ENCODE results near the gene MBP. TPM values are rescaled to one million over a fixed set of nuclear protein-coding genes. Genes with fewer than 3 reads are reported as not detected.

MBP gene
- total and polyA plus RNA-seq, 10 of the 15 experiments (the other 5 are each of a cell fraction or from before 2014, with no cell fraction given), result 12.2 to 67.8 (median 42.1) TPM

- TF ChIP-seq, protein P1, sequence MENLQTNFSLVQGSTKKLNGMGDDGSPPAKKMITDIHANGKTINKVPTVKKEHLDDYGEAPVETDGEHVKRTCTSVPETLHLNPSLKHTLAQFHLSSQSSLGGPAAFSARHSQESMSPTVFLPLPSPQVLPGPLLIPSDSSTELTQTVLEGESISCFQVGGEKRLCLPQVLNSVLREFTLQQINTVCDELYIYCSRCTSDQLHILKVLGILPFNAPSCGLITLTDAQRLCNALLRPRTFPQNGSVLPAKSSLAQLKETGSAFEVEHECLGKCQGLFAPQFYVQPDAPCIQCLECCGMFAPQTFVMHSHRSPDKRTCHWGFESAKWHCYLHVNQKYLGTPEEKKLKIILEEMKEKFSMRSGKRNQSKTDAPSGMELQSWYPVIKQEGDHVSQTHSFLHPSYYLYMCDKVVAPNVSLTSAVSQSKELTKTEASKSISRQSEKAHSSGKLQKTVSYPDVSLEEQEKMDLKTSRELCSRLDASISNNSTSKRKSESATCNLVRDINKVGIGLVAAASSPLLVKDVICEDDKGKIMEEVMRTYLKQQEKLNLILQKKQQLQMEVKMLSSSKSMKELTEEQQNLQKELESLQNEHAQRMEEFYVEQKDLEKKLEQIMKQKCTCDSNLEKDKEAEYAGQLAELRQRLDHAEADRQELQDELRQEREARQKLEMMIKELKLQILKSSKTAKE (IDR thresholded peaks at IDR 0.05; ENCODE audit: low read depth, poor library complexity, severe bottlenecking), result no peak
These were observed 44.4 kb upstream of the MBP start (continued) for GRCh38 chr18:77177009-77177408.

DNA sequence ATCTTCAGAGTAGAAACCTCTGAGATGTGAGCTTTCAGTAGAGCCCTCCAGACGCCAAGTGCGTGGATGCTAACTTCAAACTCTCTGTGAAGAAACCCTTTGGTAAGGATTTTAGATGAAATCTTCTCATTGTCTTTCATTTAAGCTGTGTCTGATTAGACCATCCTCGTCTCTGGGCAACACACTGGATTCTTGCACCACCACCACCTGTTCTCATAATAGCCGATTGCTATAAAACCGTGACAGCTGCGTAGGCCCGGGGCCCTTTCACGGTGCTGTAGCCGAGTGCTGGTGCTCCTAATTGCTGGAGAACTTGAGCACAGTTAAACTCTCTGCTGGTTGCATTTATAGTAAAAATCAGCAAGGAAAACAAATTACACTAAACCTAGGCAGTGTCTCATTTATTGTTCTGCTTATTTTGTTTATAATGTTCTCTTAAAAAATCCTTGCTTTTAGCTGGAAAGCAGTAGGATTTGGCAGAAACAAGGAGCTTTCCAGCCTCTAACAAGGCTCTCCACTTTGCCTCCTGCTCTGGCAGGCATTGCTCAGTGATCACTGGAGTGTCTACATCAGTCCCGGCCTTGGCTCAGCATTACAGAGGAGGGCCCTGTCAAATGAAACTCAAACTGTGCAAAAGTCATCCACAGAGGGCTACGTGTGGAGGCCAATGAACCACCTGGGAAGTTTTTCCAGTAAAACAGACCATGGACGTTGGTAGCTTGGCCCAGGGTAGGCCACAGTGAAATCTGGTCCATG lies 40.9 kb upstream of the MBP start:
- no peak overlapping the region for H3K27ac ChIP-seq (ENCODE audit: control insufficient read depth, insufficient read depth)
- H3K36me3 ChIP-seq (ENCODE audit: control insufficient read depth in 2 of 2, insufficient read depth in 2 of 2, low read length in 1 of 2), result no peaks in the 10 kb centered on the region
- DNase-seq (ENCODE audit: low read depth, low spot score) (no peak), FAIRE-seq (no peak), ATAC-seq (no peak)
- in situ Hi-C loops (cut with MboI) (no loop called here), intact Hi-C loops (cut with micrococcal nuclease; ENCODE audit: unreplicated experiment) (no loop called here)
- no peak overlapping the region for H3K4me3 ChIP-seq
- CTCF ChIA-PET, result interaction anchor here (0.6 kb wide), 1 partner anchor 369 kb away, joined by 3 read pairs; no protein-coding TSS in a partner anchor
- no peaks in the 10 kb centered on the region for H3K9me3 ChIP-seq (replicated peaks; ENCODE audit: control insufficient read depth, insufficient read depth, low read length)
- SMC1A ChIA-PET (ENCODE audit: uncharacterized antibody, unreplicated experiment), result interaction anchor here (0.6 to 1.2 kb wide), 4 partner anchors 17 to 1357 kb away, joined by 3 read pairs; no protein-coding TSS in a partner anchor
- no peaks in the 10 kb centered on the region for H3K4me1 ChIP-seq (ENCODE audit: control insufficient read depth, insufficient read depth, low read length)
- no peak overlapping the region for H2AFZ ChIP-seq (ENCODE audit: control insufficient read depth, low read depth, low read length)
- no peak overlapping the region for H3K9ac ChIP-seq (ENCODE audit: control insufficient read depth, insufficient read depth, low read length)
- no peaks in the 10 kb centered on the region for H3K27me3 ChIP-seq (replicated peaks in 1 of 2; ENCODE audit: control insufficient read depth in 2 of 2, insufficient read depth in 2 of 2, low read length in 1 of 2)
- RAD21 ChIA-PET (ENCODE audit: unreplicated experiment), result interaction anchor here (0.7 kb wide), 1 partner anchor 174 kb away, joined by 3 read pairs; no protein-coding TSS in a partner anchor
- WGBS (ENCODE audit: insufficient coverage, insufficient replicate concordance, low lambda C conversion rate, missing lambda C conversion rate), result 48% methylated on average over 12 of the region's 12 CpGs
- no peak overlapping the region for H3K4me2 ChIP-seq (ENCODE audit: control insufficient read depth, insufficient read depth)
- no peaks in the 10 kb centered on the region for H4K20me1 ChIP-seq (ENCODE audit: control insufficient read depth, insufficient read depth)
- TF ChIP-seq SRF (IDR thresholded peaks at IDR 0.05; ENCODE audit: low read depth in 2 of 2, low read length in 2 of 2) (no peak), NR2F1 (conservative IDR thresholded peaks at IDR 0.05) (no peak)
- no peaks in the 10 kb centered on the region for H3K79me2 ChIP-seq (ENCODE audit: control insufficient read depth, insufficient read depth, low read length)
- no TSS peak for BruUV-seq (replicated peaks)
- POLR2A ChIA-PET, result no interaction called here

Data from GM12878 (cell line).